HG02623 (cell line): Measurements from ENCODE around the gene ZNF816.
"Not testable (repeated sequence)": the region's sequence is repeated elsewhere in the genome, so short reads cannot be mapped to it uniquely, and the experiment has no call there.

Experiments
- ATAC-seq: cut with Tn5 transposase; IDR thresholded peaks from one replicate; pipeline ENCODE4 v1.9.1; 2021; ENCODE audit warnings: moderate library complexity; ENCODE audit not compliant: unreplicated experiment

Gene ZNF816

DNA sequence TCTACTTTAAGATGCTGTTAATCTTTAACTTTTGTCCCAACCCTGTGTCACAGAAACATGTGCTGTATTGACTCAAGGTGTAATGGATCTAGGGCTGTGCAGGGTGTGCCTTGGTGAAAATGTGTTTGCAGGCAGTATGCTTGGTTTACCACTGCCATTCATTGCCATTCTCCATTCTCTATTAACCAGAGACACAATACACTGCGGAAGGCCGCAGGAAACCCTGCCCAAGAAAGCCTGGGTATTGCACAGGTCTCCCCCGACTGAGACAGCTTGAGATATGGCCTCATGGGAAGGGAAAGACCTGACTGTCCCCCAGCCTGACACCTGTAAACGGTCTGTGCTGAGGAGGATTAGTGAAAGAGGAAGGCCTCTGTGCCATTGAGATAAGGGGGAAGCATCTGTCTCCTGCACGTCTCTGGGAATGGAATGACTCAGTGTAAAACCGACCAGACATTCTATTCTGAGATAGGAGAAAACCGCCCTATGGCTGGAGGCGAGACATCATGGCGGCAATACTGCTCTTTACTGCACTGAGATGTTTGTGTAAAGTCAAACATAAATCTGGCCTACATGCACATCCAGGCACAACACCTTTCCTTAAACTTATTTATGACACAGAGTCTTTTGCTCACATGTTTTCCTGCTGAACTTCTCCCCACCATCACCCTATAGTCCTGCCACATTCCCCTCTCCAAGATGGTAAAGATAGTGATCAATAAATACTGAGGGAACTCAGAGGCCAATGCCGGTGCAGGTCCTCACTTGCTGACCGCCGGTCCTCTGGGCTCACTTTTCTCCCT, 26.3 kb downstream of the ZNF816 start:
- no peak for ATAC-seq

DNA sequence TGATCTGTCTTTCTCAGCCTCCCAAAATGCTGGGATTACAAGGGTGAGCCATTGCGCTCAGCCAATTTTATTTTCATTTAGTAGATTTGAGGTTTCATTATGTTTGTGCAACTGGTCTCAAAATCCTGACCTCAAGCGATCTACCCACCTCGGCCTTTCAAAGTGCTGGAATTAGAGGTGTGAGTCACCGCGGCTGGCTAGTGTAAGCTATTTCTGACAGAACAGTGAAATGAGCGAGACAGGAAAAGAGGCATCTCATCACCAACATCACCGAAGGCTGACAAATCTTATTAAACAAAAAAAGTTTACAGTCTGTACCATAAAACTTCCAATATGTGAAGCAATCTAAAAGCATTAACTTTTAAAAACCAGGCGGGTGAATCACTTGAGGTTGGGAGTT, 27.2 kb downstream of the ZNF816 start:
- no peak for ATAC-seq

DNA sequence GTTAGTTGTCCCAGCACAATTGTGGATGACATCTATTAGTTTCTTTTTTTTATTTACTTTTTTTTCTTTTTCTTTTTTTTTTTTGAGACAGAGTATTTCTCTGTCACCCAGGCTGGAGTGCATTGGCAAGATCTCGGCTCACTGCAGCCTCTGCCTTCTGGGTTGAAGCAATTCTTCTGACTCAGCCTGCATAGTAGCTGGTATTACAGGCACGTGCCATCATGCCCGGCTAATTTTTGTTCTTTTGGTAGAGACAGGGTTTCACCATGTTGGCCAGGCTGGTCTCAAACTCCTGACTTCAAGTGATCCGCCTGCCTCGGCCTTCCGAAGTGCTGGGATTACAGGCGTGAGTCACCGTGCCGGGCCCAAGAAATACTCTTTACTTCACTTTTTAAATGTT, 38.0 kb downstream of the ZNF816 start:
- ATAC-seq: not testable (repeated sequence)

DNA sequence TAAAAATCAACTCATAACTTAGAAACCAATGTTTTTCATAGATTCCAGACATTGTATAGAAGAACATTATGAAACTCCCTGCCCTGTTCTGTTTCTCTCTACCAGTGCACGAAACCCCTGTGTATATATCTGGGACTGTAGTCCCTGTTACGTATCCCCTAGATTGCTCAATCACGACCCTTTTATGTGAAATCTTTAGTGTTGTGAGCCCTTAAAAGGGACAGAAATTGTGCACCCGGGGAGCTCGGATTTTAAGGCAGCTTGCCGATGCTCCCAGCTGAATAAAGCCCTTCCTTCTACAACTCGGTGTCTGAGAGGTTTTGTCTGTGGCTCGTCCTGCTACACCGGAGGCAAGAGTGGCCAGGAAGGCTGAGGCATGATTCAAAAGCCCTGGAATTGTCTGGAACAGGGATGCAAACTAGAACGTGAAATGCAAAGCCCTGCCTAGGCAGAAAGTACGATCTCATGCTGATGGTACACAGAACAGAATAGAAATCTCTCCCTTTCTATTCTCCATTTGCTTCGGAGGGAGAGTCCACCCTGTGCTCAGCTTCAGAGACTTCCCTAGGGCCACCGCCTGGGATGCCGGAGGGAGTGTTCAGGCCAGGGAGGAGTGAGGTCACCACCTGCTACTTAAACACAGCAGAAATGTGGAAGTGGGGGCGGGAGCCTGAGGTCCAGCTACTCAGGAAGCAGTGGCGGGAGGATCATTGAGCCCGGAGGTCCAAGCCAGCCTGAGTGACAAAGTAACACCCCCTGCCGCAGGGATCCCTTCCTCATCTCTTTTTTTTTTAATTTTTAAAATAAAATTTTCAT, 38.7 kb downstream of the ZNF816 start:
- no peak for ATAC-seq

DNA sequence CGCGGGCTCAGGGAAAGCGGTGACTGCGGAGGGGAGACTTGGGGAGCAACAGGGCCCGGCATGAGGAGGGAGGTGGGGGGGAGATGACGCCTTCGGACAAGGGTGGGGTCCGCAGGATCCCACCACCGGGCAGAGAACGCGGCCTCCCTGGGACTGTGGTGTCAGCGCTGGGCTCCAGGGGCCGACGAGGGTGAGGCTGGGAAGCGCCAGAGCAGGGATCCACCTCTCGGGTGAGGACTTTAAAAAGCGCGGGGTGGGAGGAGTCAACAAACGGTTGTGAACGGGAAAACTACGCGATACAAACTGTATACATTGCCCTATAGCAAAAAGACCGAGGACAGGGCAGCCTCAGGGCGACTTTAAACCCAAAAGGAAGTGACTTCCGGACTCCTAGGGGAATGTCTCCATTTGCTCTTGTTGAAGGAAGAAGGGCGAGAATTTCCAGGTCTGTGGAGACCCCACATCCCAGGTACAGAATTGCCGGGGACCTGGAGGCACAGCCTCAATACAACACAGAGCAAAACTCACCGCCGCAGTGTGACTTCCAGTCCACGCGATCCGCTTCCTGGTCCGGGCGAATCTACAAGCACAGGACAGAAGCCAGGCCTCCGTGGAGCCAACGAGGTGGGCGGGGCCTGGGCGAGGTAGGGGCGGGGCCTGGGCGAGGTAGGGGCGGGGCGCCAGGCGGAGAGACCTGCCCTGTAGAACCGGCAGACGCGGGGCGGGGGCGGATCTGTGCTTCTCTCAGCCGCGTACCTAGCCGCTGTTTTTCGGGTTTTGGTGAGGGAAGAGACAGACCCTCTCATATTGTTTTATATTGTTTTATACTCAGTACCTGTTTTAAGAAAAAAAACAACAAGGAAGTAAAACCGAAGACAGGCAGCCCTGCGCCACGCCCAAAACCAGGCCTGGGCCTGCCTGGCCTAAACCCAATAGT, 39.6 kb downstream of the ZNF816 start, which contains the start of gene ZNF888:
Gene ZNF888, minus strand, starts transcription at position 588 of the 937 bp plus-strand sequence. CDS start 5,555 bp downstream, outside the sequence.
- ATAC-seq: peak; percentile 74

DNA sequence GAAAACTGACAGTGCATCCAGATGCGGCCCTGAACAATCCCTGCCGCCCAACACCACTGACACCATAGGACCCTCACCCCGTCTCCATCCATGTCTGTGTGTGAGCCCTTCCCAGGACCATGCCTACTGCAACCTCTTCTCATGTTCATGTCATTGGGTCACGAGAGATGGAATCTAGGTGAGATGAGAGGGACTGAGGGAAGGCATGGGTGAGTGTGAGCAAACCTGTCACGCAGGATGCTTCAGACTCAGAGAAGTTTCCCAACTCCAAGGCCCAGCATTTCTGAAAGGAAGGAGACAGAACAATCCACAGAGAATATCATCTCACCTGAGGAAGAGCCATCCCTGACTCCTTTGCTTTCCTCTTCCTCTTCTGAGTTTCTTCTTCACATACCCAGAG, 45.1 kb downstream of the ZNF816 start:
- no peak for ATAC-seq

DNA sequence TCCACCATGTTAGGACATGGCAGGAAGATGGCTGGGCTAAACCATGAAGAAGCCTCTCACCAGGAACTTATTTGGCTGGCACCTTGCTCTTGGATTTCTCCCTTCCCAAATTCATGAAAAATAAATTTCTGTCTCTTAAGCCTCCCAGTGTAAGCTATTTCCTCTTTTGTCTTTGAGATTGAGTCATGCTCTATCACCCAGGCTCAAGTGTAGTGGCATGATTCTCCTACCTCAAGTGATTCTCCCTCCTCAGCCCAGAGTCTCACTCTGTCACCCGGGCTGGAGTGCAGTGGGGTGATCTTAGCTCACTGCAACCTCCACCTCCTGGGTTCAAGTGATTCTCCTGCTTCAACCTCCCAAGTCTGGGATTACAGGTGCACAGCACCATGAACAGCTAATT, 52.0 kb downstream of the ZNF816 start:
- no peak for ATAC-seq

DNA sequence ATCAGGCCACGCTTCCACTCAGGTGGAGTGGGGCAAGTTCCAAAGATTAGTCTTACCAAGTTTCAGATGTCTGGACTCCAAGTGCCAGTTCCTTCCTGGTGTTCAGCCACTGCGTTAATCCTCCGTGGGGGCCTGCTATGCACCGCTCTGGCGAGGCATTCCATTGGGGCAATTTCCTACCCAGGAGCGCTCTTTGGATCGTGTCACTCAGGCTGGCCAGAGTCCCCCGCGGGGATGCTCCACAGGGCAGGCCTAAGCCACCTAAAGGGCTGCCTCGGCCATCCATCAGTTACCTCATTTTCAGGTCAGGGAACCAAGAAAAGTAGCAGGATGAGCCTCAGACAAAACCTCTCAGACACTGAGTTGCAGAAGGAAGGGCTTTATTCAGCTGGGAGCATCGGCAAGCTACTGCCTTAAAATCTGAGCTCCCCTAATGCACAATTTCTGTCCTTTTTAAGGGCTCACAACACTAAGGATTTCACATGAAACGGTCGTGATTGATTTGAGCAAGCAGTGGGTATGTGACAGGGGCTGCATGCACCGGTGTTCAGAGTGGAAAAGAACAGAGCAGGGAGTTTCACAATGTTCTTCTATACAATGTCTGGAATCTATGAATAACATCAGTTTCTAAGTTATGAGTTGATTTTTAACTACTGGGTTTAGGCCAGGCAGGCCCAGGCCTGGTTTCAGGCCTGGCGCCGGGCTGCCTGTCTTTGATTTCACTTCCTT, 58.5 kb downstream of the ZNF816 start:
- ATAC-seq: not testable (repeated sequence)

DNA sequence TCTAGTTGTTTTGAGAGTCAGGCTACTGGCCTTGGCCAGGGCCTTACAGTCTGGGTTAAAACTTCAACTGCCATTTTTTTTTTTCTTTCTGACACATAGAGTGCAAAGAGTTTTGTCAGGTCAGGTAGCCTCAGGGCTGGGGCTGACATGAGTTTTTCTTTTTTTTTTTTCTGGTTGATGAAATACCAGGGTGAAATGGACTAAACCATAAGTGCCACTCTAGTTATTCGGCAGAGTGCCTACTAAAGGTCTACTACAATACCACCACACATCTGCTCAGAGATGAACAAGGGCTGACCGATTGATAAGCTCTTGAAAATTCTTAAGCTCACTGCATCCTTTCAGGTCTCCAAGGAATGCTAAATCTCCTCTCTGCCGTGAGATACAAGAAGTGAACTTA, 60.8 kb downstream of the ZNF816 start:
- no peak for ATAC-seq
